GM12865 (cell line): Measurements from ENCODE around the gene RPS25.

Experiments
- DNase-seq: peaks from one replicate; pipeline ENCODE4 v3.0.0; 2010; ENCODE audit warnings: low read depth
- H3K4me3 ChIP-seq: 2 replicates; pipeline ENCODE4 v1.5.1; 2011; ENCODE audit warnings: mild to moderate bottlenecking, low read depth, low read length, control low read depth
- CTCF ChIP-seq: IDR thresholded peaks from 2 replicates; pipeline ENCODE4 v1.5.1; 2011; ENCODE audit warnings: low read length, control low read depth, low read depth, inconsistent platforms; ENCODE audit not compliant: insufficient read depth; ENCODE audit errors: missing control alignments

The RPS25 gene

GRCh38 chr11:119029069-119029339 lies 10.9 kb upstream of the RPS25 start:
- DNase-seq: no peak
- H3K4me3 ChIP-seq: no peak overlapping the region
- TF ChIP-seq CTCF: no peak

DNA sequence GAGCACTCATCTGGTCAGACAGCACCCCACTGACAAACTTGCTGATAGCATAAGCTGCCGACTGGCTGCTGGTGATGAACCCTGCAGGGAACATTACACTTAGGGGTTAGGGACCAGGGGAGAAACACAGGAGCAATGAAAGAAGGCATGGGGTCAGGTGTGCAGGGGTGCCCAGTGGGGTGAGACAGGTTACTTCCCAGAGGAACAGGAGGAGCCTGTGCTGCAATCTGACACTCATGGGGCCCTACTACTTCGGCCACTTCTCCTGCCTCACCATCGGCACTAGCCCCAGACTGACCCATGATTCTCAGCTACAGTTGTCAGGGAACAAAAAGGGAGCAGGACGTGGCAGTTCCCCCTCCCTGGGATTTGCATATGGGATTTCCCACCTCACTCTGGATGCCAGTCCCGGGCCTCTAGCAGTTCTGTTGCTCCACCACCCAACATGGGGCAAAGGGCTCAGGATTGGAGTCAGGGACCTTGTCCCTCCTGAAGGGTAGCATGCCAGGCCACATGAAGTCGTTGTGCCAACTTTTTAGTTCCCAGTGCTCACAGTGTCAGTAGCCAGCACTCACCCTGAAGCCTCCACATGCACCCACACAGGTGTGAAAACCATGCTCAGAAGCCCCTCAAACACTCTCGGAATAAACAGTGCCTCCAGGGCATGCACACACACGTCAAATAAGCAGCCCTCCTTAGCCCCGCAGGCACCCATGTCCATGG lies 10.4 kb upstream of the RPS25 start:
- no peak overlapping the region for H3K4me3 ChIP-seq
- TF ChIP-seq CTCF: no peak
- DNase-seq: no peak

GRCh38 chr11:119027561-119028345 lies 9.6 kb upstream of the RPS25 start:
- no peak overlapping the region for H3K4me3 ChIP-seq
- no peak for DNase-seq
- no peak for TF ChIP-seq CTCF

DNA sequence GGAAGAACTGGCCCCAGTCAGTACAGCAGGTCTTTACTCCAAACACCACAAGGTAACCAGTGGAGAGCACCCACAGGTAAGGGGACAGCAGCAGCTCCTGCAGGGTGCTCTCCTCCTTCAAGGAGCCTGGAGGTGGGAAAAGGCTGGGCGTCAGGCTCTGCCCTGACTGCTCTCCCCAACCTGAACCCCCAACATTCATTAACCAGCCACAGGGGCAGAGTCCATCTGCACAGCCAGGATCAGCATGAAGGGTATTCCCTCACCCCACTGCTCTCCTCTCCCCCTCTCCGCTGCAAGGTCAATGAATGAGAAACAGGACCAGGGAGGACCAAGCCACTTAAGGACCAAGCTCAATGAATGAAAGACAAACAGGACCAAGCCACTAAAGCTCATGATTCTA lies 8.8 kb upstream of the RPS25 start:
- TF ChIP-seq CTCF: no peak
- H3K4me3 ChIP-seq: no peak overlapping the region
- DNase-seq: no peak

- H3K4me3 ChIP-seq: no peak overlapping the region
- no peak for TF ChIP-seq CTCF
Measured at GRCh38 chr11:119025978-119026766, 8.0 kb upstream of the RPS25 start.

GRCh38 chr11:119025541-119025940 lies 7.4 kb upstream of the RPS25 start:
- DNase-seq: no peak
- TF ChIP-seq CTCF: no peak
- no peak overlapping the region for H3K4me3 ChIP-seq

More at GRCh38 chr11:119025978-119026766, 8.0 kb upstream of the RPS25 start:
- DNase-seq: no peak

DNA sequence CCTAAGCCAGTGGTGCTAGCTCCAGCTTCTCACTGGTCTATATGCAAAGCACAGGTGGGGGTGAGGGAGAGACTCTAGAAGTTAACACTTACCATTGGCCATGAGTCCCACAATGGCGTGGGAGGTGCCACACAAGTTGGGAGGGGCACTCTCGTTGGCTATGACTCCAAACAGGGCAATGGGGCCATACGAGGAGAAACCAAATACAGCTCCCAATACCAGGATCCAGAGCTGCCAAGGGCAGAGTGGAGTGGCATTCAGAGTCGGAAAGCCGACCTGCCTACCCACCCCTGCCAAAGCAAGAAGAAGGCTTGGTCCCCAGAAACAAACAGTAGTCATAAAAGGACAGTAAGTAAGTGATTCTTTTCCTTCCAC lies 6.9 kb upstream of the RPS25 start:
- no peak overlapping the region for H3K4me3 ChIP-seq
- DNase-seq: no peak
- TF ChIP-seq CTCF: no peak
